ENCODE measurements around the gene SLAIN1.

Gene SLAIN1

DNA sequence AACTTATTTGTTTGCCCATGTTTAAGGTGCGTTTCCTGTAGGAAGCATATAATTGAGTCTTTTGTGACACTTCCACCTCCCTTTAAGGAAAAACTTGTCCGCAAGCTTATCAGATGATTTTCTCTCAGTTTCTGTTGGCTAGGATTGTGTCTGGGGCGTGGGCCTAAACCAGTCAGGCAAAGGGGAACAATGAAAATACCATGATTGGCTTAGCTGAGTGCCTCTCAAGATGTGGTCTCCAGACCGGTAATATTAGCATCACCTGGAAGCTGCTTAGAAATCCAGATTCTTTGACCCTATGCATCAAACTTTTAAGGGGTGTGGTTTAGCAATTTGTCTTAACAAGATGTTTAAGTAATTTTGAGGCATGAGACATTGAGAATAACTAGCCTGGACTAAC, 20.0 kb downstream of the SLAIN1 start:
- TF ChIP-seq CTCF (conservative IDR thresholded peaks at IDR 0.05; ENCODE audit: low read depth, low read length), result no peak
- Histone ChIP-seq H3K4me1 (ENCODE audit: low read depth, poor library complexity, severe bottlenecking) (peaks cover 39% of the 10 kb centered on the region), H3K36me3 (ENCODE audit: insufficient read depth) (no peaks in the 10 kb centered on the region), H3K27me3 (ENCODE audit: insufficient read depth, low read depth) (no peaks in the 10 kb centered on the region), H2AFZ (ENCODE audit: low read depth) (no peak overlapping the region), H3K4me2 (no peak overlapping the region), H3K9ac (no peak overlapping the region), H4K20me1 (ENCODE audit: insufficient read depth) (no peaks in the 10 kb centered on the region), H3K4me3 (IDR thresholded peaks at IDR 0.05; ENCODE audit: insufficient read depth, low read depth, low read length) (no peak overlapping the region), H3K79me2 (ENCODE audit: insufficient read depth, low read depth) (peaks cover 15% of the 10 kb centered on the region; the same call in 1 of the 2 replicates), H3K27ac (no peak overlapping the region)

DNA sequence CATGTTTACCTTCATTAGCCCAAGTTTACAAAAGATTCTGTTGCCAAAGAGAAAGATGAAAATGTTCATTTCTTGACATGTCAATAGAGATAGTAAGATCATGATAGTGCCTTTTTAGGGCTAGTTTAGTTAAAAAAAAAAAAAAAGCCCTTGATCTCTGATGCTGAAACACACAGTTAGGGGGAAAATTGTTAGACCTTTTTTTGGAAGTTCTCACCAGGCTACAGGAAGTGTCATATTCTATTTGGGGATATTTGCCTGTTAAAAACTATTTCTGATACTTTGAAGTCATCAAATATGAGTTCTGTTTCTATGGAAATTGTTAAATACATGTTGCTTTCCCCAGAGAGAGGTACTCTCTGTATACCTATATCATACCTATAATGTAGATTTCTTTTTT, 21.6 kb downstream of the SLAIN1 start:
- Histone ChIP-seq H3K4me2 (no peak overlapping the region; the same call in 1 of the 2 replicates), H3K4me3 (IDR thresholded peaks at IDR 0.05; ENCODE audit: insufficient read depth, low read depth, low read length) (no peak overlapping the region), H4K20me1 (ENCODE audit: insufficient read depth) (no peaks in the 10 kb centered on the region), H2AFZ (ENCODE audit: low read depth) (no peak overlapping the region), H3K27me3 (ENCODE audit: insufficient read depth, low read depth) (no peaks in the 10 kb centered on the region), H3K4me1 (ENCODE audit: low read depth, poor library complexity, severe bottlenecking) (peaks cover 41% of the 10 kb centered on the region), H3K79me2 (ENCODE audit: insufficient read depth, low read depth) (peaks cover 15% of the 10 kb centered on the region; the same call in 1 of the 2 replicates), H3K36me3 (ENCODE audit: insufficient read depth) (no peaks in the 10 kb centered on the region), H3K9ac (no peak overlapping the region), H3K27ac (no peak overlapping the region)
- no peak for TF ChIP-seq CTCF (conservative IDR thresholded peaks at IDR 0.05; ENCODE audit: low read depth, low read length)

- no peaks in the 10 kb centered on the region for H3K27me3 ChIP-seq (ENCODE audit: insufficient read depth, low read depth)
- H3K4me1 ChIP-seq (ENCODE audit: low read depth, poor library complexity, severe bottlenecking), result peaks cover 28% of the 10 kb centered on the region
Measured at GRCh38 chr13:77720988-77721387, 23.5 kb downstream of the SLAIN1 start.

DNA sequence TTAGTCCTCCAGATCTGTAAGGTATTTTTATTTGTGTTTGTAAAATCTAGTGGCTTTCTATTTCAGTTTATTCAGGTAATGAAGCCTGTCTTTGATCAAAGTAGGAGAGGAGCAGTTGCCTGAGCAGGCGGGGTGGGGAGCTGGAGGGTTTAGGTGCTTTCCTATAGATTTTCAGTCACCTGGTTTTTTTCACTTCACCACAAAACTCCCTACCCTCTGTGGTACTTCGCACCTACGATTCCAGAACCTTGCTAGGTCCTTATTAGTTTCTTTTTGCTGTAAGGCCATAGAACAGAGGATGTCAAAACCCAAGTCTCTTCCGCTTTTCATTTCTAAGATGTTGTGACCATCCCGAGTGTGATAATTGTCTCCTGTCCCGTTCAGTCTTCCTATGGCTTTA, 26.6 kb downstream of the SLAIN1 start:
- no peak overlapping the region for H2AFZ ChIP-seq (ENCODE audit: low read depth)
- no peak for TF ChIP-seq CTCF (conservative IDR thresholded peaks at IDR 0.05; ENCODE audit: low read depth, low read length)
- H3K4me3 ChIP-seq (IDR thresholded peaks at IDR 0.05; ENCODE audit: insufficient read depth, low read depth, low read length), result no peak overlapping the region
- H3K4me2 ChIP-seq, result no peak overlapping the region
- H3K36me3 ChIP-seq (ENCODE audit: insufficient read depth), result no peaks in the 10 kb centered on the region
- no peaks in the 10 kb centered on the region for H4K20me1 ChIP-seq (ENCODE audit: insufficient read depth)
- no peaks in the 10 kb centered on the region for H3K79me2 ChIP-seq (ENCODE audit: insufficient read depth, low read depth)
- H3K27me3 ChIP-seq (ENCODE audit: insufficient read depth, low read depth), result no peaks in the 10 kb centered on the region
- H3K4me1 ChIP-seq (ENCODE audit: low read depth, poor library complexity, severe bottlenecking), result peaks cover 37% of the 10 kb centered on the region
- no peak overlapping the region for H3K27ac ChIP-seq
- no peak overlapping the region for H3K9ac ChIP-seq

More at GRCh38 chr13:77720988-77721387, 23.5 kb downstream of the SLAIN1 start:
- H3K4me3 ChIP-seq (IDR thresholded peaks at IDR 0.05; ENCODE audit: insufficient read depth, low read depth, low read length), result no peak overlapping the region
- peaks cover 15% of the 10 kb centered on the region; the same call in 1 of the 2 replicates for H3K79me2 ChIP-seq (ENCODE audit: insufficient read depth, low read depth)
- no peak overlapping the region for H3K27ac ChIP-seq
- TF ChIP-seq CTCF (conservative IDR thresholded peaks at IDR 0.05; ENCODE audit: low read depth, low read length), result no peak
- H3K4me2 ChIP-seq, result no peak overlapping the region
- no peaks in the 10 kb centered on the region for H4K20me1 ChIP-seq (ENCODE audit: insufficient read depth)
- H2AFZ ChIP-seq (ENCODE audit: low read depth), result no peak overlapping the region
- no peak overlapping the region for H3K9ac ChIP-seq
- no peaks in the 10 kb centered on the region for H3K36me3 ChIP-seq (ENCODE audit: insufficient read depth)

Data from KMS-11 (cell line).